Liver (tissue), 9 donors: ENCODE results near the gene JDP2. TPM values are rescaled to one million over a fixed set of nuclear protein-coding genes. Genes with fewer than 3 reads are reported as not detected.

ENCODE experiments used
- DNase-seq: peaks from one replicate; pipeline ENCODE4 v3.0.0-alpha.2; 2017; ENCODE audit warnings: low spot score
- H3K27ac ChIP-seq, 2 donors: one replicate each; pipeline ENCODE4 v1.7.0; 2013; ENCODE audit warnings: inconsistent platforms in 2 of 2, low read length in 2 of 2, control low read depth in 1 of 2, low read depth in 1 of 2, mild to moderate bottlenecking in 1 of 2
- H3K27me3 ChIP-seq, 4 donors: one replicate each; pipeline versions ENCODE4 v1.6.1 to v1.7.0; 2013; ENCODE audit warnings: low read length in 3 of 4, inconsistent platforms in 1 of 4, mild to moderate bottlenecking in 1 of 4, moderate library complexity in 1 of 4; ENCODE audit not compliant: control insufficient read depth in 4 of 4, insufficient read depth in 4 of 4
- H3K36me3 ChIP-seq, 4 donors: one replicate each; pipeline versions ENCODE4 v1.6.1 to v1.7.0; 2013; ENCODE audit warnings: low read length in 3 of 4, mild to moderate bottlenecking in 3 of 4, low read depth in 1 of 4, moderate library complexity in 1 of 4; ENCODE audit not compliant: control insufficient read depth in 4 of 4, insufficient read depth in 3 of 4
- H3K4me1 ChIP-seq, 4 donors: one replicate each; pipeline versions ENCODE4 v1.6.1 to v1.7.0; 2013; ENCODE audit warnings: low read length in 3 of 4, mild to moderate bottlenecking in 3 of 4, moderate library complexity in 1 of 4; ENCODE audit not compliant: control insufficient read depth in 4 of 4, insufficient read depth in 4 of 4
- H3K4me3 ChIP-seq, 3 donors: one replicate each; pipeline versions ENCODE4 v1.6.1 to v1.7.0; 2013; ENCODE audit warnings: low read length in 3 of 3, control low read depth in 1 of 3, low read depth in 1 of 3, mild to moderate bottlenecking in 1 of 3
- H3K9ac ChIP-seq, 2 donors: one replicate each; pipeline ENCODE4 v1.7.0; 2013; ENCODE audit warnings: low read length in 2 of 2, mild to moderate bottlenecking in 2 of 2, moderate library complexity in 2 of 2, control low read depth in 1 of 2, low read depth in 1 of 2
- H3K9me3 ChIP-seq, 4 donors: one replicate each; pipeline versions ENCODE4 v1.6.1 to v1.7.0; 2013; ENCODE audit warnings: low read length in 3 of 4; ENCODE audit not compliant: control insufficient read depth in 4 of 4
- ATF3 ChIP-seq: IDR thresholded peaks from 2 replicates; pipeline ENCODE4 v1.6.1; 2016; ENCODE audit warnings: antibody characterized with exemption
- FOXA1 ChIP-seq: IDR thresholded peaks from 2 replicates; pipeline ENCODE4 v1.6.1; 2016; ENCODE audit warnings: antibody characterized with exemption
- FOXA2 ChIP-seq: IDR thresholded peaks from 2 replicates; pipeline ENCODE4 v1.6.1; 2016; ENCODE audit warnings: antibody characterized with exemption
- GABPA ChIP-seq, 2 donors: IDR thresholded peaks in 1 of 2; conservative IDR thresholded peaks in 1 of 2; 2 replicates each; pipeline ENCODE4 v1.6.1; 2016; ENCODE audit warnings: antibody characterized with exemption in 2 of 2, mild to moderate bottlenecking in 1 of 2, moderate library complexity in 1 of 2
- HNF4A ChIP-seq, 2 donors: conservative IDR thresholded peaks; 2 replicates each; pipeline ENCODE4 v1.6.1; 2016; ENCODE audit warnings: antibody characterized with exemption in 2 of 2, mild to moderate bottlenecking in 2 of 2
- HNF4G ChIP-seq: IDR thresholded peaks from 2 replicates; pipeline ENCODE4 v1.6.1; 2016; ENCODE audit warnings: antibody characterized with exemption
- JUND ChIP-seq, 2 donors: IDR thresholded peaks; 2 replicates each; pipeline ENCODE4 v1.6.1; 2016; ENCODE audit warnings: antibody characterized with exemption in 2 of 2
- MAX ChIP-seq: IDR thresholded peaks from 2 replicates; pipeline ENCODE4 v1.6.1; 2016; ENCODE audit warnings: antibody characterized with exemption
- NR2F2 ChIP-seq: IDR thresholded peaks from 2 replicates; pipeline ENCODE4 v1.6.1; 2016; ENCODE audit warnings: antibody characterized with exemption
- REST ChIP-seq: IDR thresholded peaks from 2 replicates; pipeline ENCODE4 v1.6.1; 2016; ENCODE audit warnings: antibody characterized with exemption, mild to moderate bottlenecking
- RXRA ChIP-seq, 2 donors: IDR thresholded peaks; 2 replicates each; pipeline ENCODE4 v1.6.1; 2017 to 2018; ENCODE audit warnings: antibody characterized with exemption in 2 of 2, mild to moderate bottlenecking in 1 of 2
- SP1 ChIP-seq: IDR thresholded peaks from 2 replicates; pipeline ENCODE4 v1.6.1; 2018; ENCODE audit warnings: antibody characterized with exemption, mild to moderate bottlenecking
- TAF1 ChIP-seq: conservative IDR thresholded peaks from 2 replicates; pipeline ENCODE4 v1.6.1; 2016; ENCODE audit warnings: antibody characterized with exemption, mild to moderate bottlenecking
- YY1 ChIP-seq: IDR thresholded peaks from 2 replicates; pipeline ENCODE4 v1.6.1; 2016; ENCODE audit warnings: antibody characterized with exemption, mild to moderate bottlenecking
- ZBTB33 ChIP-seq: IDR thresholded peaks from 2 replicates; pipeline ENCODE4 v1.6.1; 2016; ENCODE audit warnings: antibody characterized with exemption
- WGBS: extraction: QIAGEN DNeasy Blood & Tissue Kit; methylation state at CpG from one replicate; pipeline ENCODE4 v1.1.7; 2013; 5-methylcytosine and 5-hydroxymethylcytosine counted together
- polyA plus RNA-seq, 2 donors: library from polyadenylated mRNA; stranded (reverse) in 1 of 2; unstranded in 1 of 2; fragments of 200-250 nt in 1 of 2; fragments of >200 nt in 1 of 2; fragmentation: Nextera tagmentation in 1 of 2; extraction: Ambion mirVana in 1 of 2; gene quantifications; one replicate each; pipeline versions ENCODE4 v1.2.1 to v1.2.3, GENCODE V29; 2013 to 2015
- total RNA-seq, 2 donors: library from RNA; depleted of rRNA; stranded (reverse); fragments of >200 nt; gene quantifications; one replicate each; pipeline ENCODE4 v1.2.3, GENCODE V29; 2014
- donor health status: healthy.
- donor health status: healthy.
- donor health status: healthy.
- donor health status: healthy.
- donor health status: healthy.

The JDP2 gene
- total and polyA plus RNA-seq, 4 donors = 2.4 to 14.6 (median 8.7) TPM

- H3K27ac ChIP-seq = no peak overlapping the region
Observed at GRCh38 chr14:75495399-75495798, 67.6 kb downstream of the JDP2 start.

GRCh38 chr14:75495882-75496281 lies 68.1 kb downstream of the JDP2 start:
- Histone ChIP-seq H3K27ac (no peak overlapping the region), H3K9ac (no peak overlapping the region), H3K4me1 (no peaks in the 10 kb centered on the region), H3K9me3 (no peaks in the 10 kb centered on the region), H3K4me3 (no peak overlapping the region), H3K27me3 (no peaks in the 10 kb centered on the region), H3K36me3 (no peaks in the 10 kb centered on the region)
- 79% methylated on average over 5 of the region's 5 CpGs for WGBS
- no peak for DNase-seq
- TF ChIP-seq FOXA2 (no peak), REST (no peak), MAX (no peak), GABPA (IDR thresholded peaks at IDR 0.05 in 1 of 2, conservative IDR thresholded peaks at IDR 0.05 in 1 of 2) (no peak), ATF3 (no peak), SP1 (no peak), FOXA1 (no peak)

More at GRCh38 chr14:75495399-75495798, 67.6 kb downstream of the JDP2 start:
- H3K4me1 ChIP-seq = no peaks in the 10 kb centered on the region
- 88% methylated on average over 3 of the region's 3 CpGs for WGBS
- no peaks in the 10 kb centered on the region for H3K9me3 ChIP-seq
- TF ChIP-seq RXRA (IDR thresholded peaks at IDR 0.05) (no peak), FOXA1 (no peak), HNF4A (conservative IDR thresholded peaks at IDR 0.05) (no peak), GABPA (IDR thresholded peaks at IDR 0.05 in 1 of 2, conservative IDR thresholded peaks at IDR 0.05 in 1 of 2) (no peak), TAF1 (no peak), JUND (IDR thresholded peaks at IDR 0.05) (no peak), MAX (no peak), NR2F2 (no peak), FOXA2 (no peak), ATF3 (no peak), ZBTB33 (no peak), SP1 (no peak), YY1 (no peak), HNF4G (no peak), REST (no peak)
- no peaks in the 10 kb centered on the region for H3K36me3 ChIP-seq
- H3K4me3 ChIP-seq = no peak overlapping the region
- H3K27me3 ChIP-seq = no peaks in the 10 kb centered on the region
- no peak overlapping the region for H3K9ac ChIP-seq
- no peak for DNase-seq
